ENCODE results near the gene TTBK1.

Gene TTBK1

GRCh38 chr6:43331470-43331869, 88.2 kb downstream of the TTBK1 start:
- peaks cover 14% of the 10 kb centered on the region for H3K4me1 Mint-ChIP-seq (ENCODE audit: low read depth)
- no peak overlapping the region for H3K27ac Mint-ChIP-seq
- H3K27me3 Mint-ChIP-seq: no peaks in the 10 kb centered on the region
- peaks cover 2% of the 10 kb centered on the region for H3K36me3 Mint-ChIP-seq (ENCODE audit: low read depth)
- DNase-seq: no peak
- no peak overlapping the region for H3K4me3 Mint-ChIP-seq
- no peaks in the 10 kb centered on the region for H3K9me3 Mint-ChIP-seq

- no peaks in the 10 kb centered on the region for H3K27me3 Mint-ChIP-seq
- peaks cover 14% of the 10 kb centered on the region for H3K4me1 Mint-ChIP-seq (ENCODE audit: low read depth)
- no peaks in the 10 kb centered on the region for H3K9me3 Mint-ChIP-seq
- no peak overlapping the region for H3K4me3 Mint-ChIP-seq
- peaks cover 5% of the 10 kb centered on the region for H3K36me3 Mint-ChIP-seq (ENCODE audit: low read depth)
- no peak for DNase-seq
- no peak overlapping the region for H3K27ac Mint-ChIP-seq
Observed at GRCh38 chr6:43331891-43332290, 88.6 kb downstream of the TTBK1 start.

GRCh38 chr6:43334466-43335095, 91.3 kb downstream of the TTBK1 start:
- no peaks in the 10 kb centered on the region for H3K27me3 Mint-ChIP-seq
- H3K27ac Mint-ChIP-seq: no peak overlapping the region
- peaks cover 30% of the 10 kb centered on the region for H3K36me3 Mint-ChIP-seq (ENCODE audit: low read depth)
- DNase-seq: no peak
- H3K4me3 Mint-ChIP-seq: no peak overlapping the region
- H3K9me3 Mint-ChIP-seq: no peaks in the 10 kb centered on the region
- H3K4me1 Mint-ChIP-seq (ENCODE audit: low read depth): peaks cover 21% of the 10 kb centered on the region

DNA sequence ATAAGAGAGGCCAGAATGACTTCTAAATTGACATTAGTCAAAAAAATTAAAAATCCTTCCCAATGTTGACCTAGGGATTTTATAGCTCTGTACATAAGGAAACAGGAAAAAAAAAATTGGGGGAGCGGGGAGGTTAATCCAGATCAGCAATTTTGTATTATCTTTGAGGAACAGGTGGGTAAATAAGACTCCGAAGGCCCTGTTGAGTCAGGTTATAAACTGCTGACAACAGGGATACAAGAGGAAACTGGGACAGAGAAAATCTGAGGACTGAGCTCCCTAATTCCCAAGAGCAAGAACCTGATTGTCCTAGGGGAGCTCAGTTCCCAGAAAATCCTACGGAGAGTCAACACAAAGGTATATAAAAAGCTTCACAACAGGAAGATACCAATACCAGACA, 92.2 kb downstream of the TTBK1 start:
- Mint-ChIP-seq H3K27me3 (no peaks in the 10 kb centered on the region), H3K27ac (no peak overlapping the region), H3K9me3 (no peaks in the 10 kb centered on the region), H3K4me1 (ENCODE audit: low read depth) (peaks cover 21% of the 10 kb centered on the region), H3K4me3 (no peak overlapping the region), H3K36me3 (ENCODE audit: low read depth) (peaks cover 39% of the 10 kb centered on the region)
- DNase-seq: no peak

GRCh38 chr6:43336382-43336781, 93.1 kb downstream of the TTBK1 start:
- H3K4me3 Mint-ChIP-seq: no peak overlapping the region
- no peaks in the 10 kb centered on the region for H3K9me3 Mint-ChIP-seq
- H3K27ac Mint-ChIP-seq: no peak overlapping the region
- DNase-seq: no peak
- peaks cover 16% of the 10 kb centered on the region for H3K4me1 Mint-ChIP-seq (ENCODE audit: low read depth)
- no peaks in the 10 kb centered on the region for H3K27me3 Mint-ChIP-seq
- H3K36me3 Mint-ChIP-seq (ENCODE audit: low read depth): peaks cover 48% of the 10 kb centered on the region

Measured in activated T-cell treated with anti-CD3 and anti-CD28 coated beads, Interleukin-2, amount 50 U/mL, for 24 hours (primary cell).